Vagina (tissue), 2 donors: ENCODE results near the gene ESYT2.

ENCODE experiments used
- CTCF ChIP-seq, 3 experiments: fragments of 450-650 bp in 2 of 3; fragments of 200-600 bp in 1 of 3; sonication (generic) in 1 of 3; IDR thresholded peaks; one replicate each; pipeline ENCODE4 v1.5.1; 2017 to 2019; ENCODE audit warnings: antibody characterized with exemption in 3 of 3, mild to moderate bottlenecking in 2 of 3, moderate library complexity in 2 of 3
- POLR2A ChIP-seq, 2 donors: fragments of 450-650 bp; IDR thresholded peaks; one replicate each; pipeline ENCODE4 v1.6.1; 2017; ENCODE audit warnings: antibody characterized with exemption in 2 of 2, mild to moderate bottlenecking in 2 of 2, moderate library complexity in 2 of 2
- POLR2AphosphoS5 ChIP-seq, 2 donors: sonication (generic); formaldehyde crosslinking; IDR thresholded peaks; one replicate each; pipeline ENCODE4 v1.9.0; 2017; ENCODE audit warnings: antibody characterized with exemption in 2 of 2, mild to moderate bottlenecking in 2 of 2, low read depth in 1 of 2; ENCODE audit not compliant: insufficient read depth in 1 of 2

- TF ChIP-seq CTCF (IDR thresholded peaks at IDR 0.05) (no peak), POLR2A (IDR thresholded peaks at IDR 0.05) (no peak), POLR2AphosphoS5 (IDR thresholded peaks at IDR 0.05; ENCODE audit: insufficient read depth in 1 of 2, low read depth in 1 of 2) (peak; percentile 38 to 72)
Observed at GRCh38 chr7:158818325-158819213, 10.7 kb downstream of the ESYT2 start.
